OCI-LY1 (cell line): Measurements from ENCODE around the gene EML4.

Source experiments
- CTCF ChIP-seq: fragments of 200-600 bp; sonication (generic), shearing (Covaris generic); IDR thresholded peaks from 2 replicates; pipeline ENCODE4 v1.5.1; 2017; ENCODE audit warnings: mild to moderate bottlenecking, antibody characterized with exemption, low read length, moderate library complexity, mixed read lengths
- EZH2 ChIP-seq: fragments of 200-600 bp; sonication (generic), shearing (Covaris generic); IDR thresholded peaks from 2 replicates; pipeline ENCODE4 v1.8.0; 2017; ENCODE audit warnings: borderline replicate concordance, mixed run types, mild to moderate bottlenecking, antibody characterized with exemption, low read length, moderate library complexity, mixed read lengths

- TF ChIP-seq CTCF (no peak), EZH2 (no peak)
Measured at GRCh38 chr2:42336361-42336965, 167.3 kb downstream of the EML4 start.
